RWPE1 (cell line): ENCODE results near the gene N4BP3.

Experiments
- CTCF ChIA-PET: fragments of 350-600 bp; sonication (Branson Sonifier 250); formaldehyde crosslinking; extraction: SDS; loops from one replicate; lab custom pipeline; 2021; lab: Yijun Ruan, JAX
- POLR2A ChIA-PET: fragments of 400-600 bp; formaldehyde crosslinking; extraction: SDS; loops from one replicate; lab custom pipeline; 2020; ENCODE audit warnings: antibody characterized with exemption; ENCODE audit not compliant: low non-redundant PET; lab: Yijun Ruan, JAX
- DNase-seq: peaks from one replicate; pipeline ENCODE4 v3.0.0; 2012; ENCODE audit warnings: low spot score
- H3K27ac ChIP-seq: fragments of 450-650 bp; 2 replicates; pipeline ENCODE4 v1.5.1; 2017
- CTCF ChIP-seq: fragments of 450-650 bp; conservative IDR thresholded peaks from 2 replicates; pipeline ENCODE4 v1.5.1; 2017; ENCODE audit warnings: low read depth, mild to moderate bottlenecking

Gene N4BP3

GRCh38 chr5:178107756-178108310 is 5.5 kb upstream of the N4BP3 start:
- DNase-seq, result no peak
- POLR2A ChIA-PET, result no interaction called here
- CTCF ChIA-PET, result interaction anchor here (0.7 to 6.2 kb wide), 2 partner anchors 31 to 50 kb away, joined by 5 to 49 read pairs; no protein-coding TSS in a partner anchor
- TF ChIP-seq CTCF, result no peak
- peak overlapping the region; percentile 69 for H3K27ac ChIP-seq

GRCh38 chr5:178108446-178108845 is 4.9 kb upstream of the N4BP3 start:
- ChIA-PET POLR2A (no interaction called here), CTCF (interaction anchor here (0.7 to 6.2 kb wide), 2 partner anchors 32 to 49 kb away, joined by 5 to 49 read pairs; no protein-coding TSS in a partner anchor)
- no peak for TF ChIP-seq CTCF

GRCh38 chr5:178108966-178109365 is 4.4 kb upstream of the N4BP3 start:
- CTCF ChIA-PET, result interaction anchor here (6.2 kb wide), 1 partner anchor 32 kb away, joined by 49 read pairs; no protein-coding TSS in a partner anchor
- DNase-seq, result peak; percentile 69
- no peak for TF ChIP-seq CTCF
- peak overlapping the region; percentile 69 for H3K27ac ChIP-seq
- POLR2A ChIA-PET, result no interaction called here

More at GRCh38 chr5:178108446-178108845, 4.9 kb upstream of the N4BP3 start:
- DNase-seq, result no peak
- H3K27ac ChIP-seq, result peak overlapping the region; percentile 69

- no peak for DNase-seq
- no peak overlapping the region for H3K27ac ChIP-seq
- CTCF ChIA-PET, result interaction anchor here (0.8 to 6.2 kb wide), 2 partner anchors 10 to 34 kb away, joined by 4 to 49 read pairs; no protein-coding TSS in a partner anchor
- TF ChIP-seq CTCF, result no peak
- POLR2A ChIA-PET, result interaction anchor here (0.7 to 0.8 kb wide), 2 partner anchors 10 to 19 kb away, joined by 3 read pairs; no protein-coding TSS in a partner anchor
These were observed 2.8 kb upstream of the N4BP3 start for GRCh38 chr5:178110511-178110910.

GRCh38 chr5:178111925-178112324 is 1.4 kb upstream of the N4BP3 start:
- CTCF ChIA-PET, result no interaction called here
- no peak for DNase-seq
- no peak for TF ChIP-seq CTCF
- no peak overlapping the region for H3K27ac ChIP-seq
- POLR2A ChIA-PET, result no interaction called here

- no peak overlapping the region for H3K27ac ChIP-seq
- no peak for TF ChIP-seq CTCF
- ChIA-PET CTCF (interaction anchor here (1.2 kb wide), 1 partner anchor 37 kb away, joined by 3 read pairs; no protein-coding TSS in a partner anchor), POLR2A (no interaction called here)
- no peak for DNase-seq
These were observed 787 bp upstream of the N4BP3 start for GRCh38 chr5:178112545-178112944.
